IMR-90 (cell line): ENCODE results near the gene MAPKAP1. TPM values are rescaled to one million over a fixed set of nuclear protein-coding genes. Genes with fewer than 3 reads are reported as not detected.

Experiments
- ATAC-seq: fragments of 200-7000 bp; cut with Tn5 transposase; 2 replicates; pipeline ENCODE4 v1.9.1; 2020; ENCODE audit warnings: low read depth, mild to moderate bottlenecking, moderate library complexity
- BruUV-seq: library from RNA; stranded (reverse); fragments of 400-500 nt; replicated peaks from 2 replicates; lab custom pipeline; 2021; lab: Mats Ljungman, UMichigan
- CTCF ChIA-PET: fragments of 300-600 bp; formaldehyde crosslinking; extraction: SDS; loops from one replicate; lab custom pipeline; 2021; ENCODE audit warnings: antibody characterized with exemption; lab: Yijun Ruan, JAX
- POLR2A ChIA-PET: fragments of 300-600 bp; sonication (Branson Sonifier 250); formaldehyde crosslinking; loops from one replicate; lab custom pipeline; 2022; ENCODE audit warnings: antibody characterized with exemption; ENCODE audit not compliant: unreplicated experiment; lab: Charles Lee
- DNase-seq: peaks from one replicate; pipeline ENCODE4 v3.0.0; 2013
- H2AFZ ChIP-seq: replicated peaks from 2 replicates; pipeline ENCODE3; 2013; ENCODE audit warnings: low read length, mild to moderate bottlenecking; ENCODE audit not compliant: poor library complexity
- H2AK5ac ChIP-seq: 2 replicates; pipeline ENCODE4 v1.6.1; 2013; ENCODE audit warnings: low read depth, low read length, inconsistent platforms
- H2AK9ac ChIP-seq: replicated peaks from 2 replicates; pipeline ENCODE3; 2013; ENCODE audit warnings: mild to moderate bottlenecking, low read depth, low read length, moderate library complexity; ENCODE audit not compliant: poor library complexity
- H2BK120ac ChIP-seq: 2 replicates; pipeline ENCODE4 v1.6.1; 2013; ENCODE audit warnings: low read depth, low read length, inconsistent platforms
- H2BK15ac ChIP-seq: 3 replicates; pipeline ENCODE4 v1.6.1; 2013; ENCODE audit warnings: low read depth, low read length, inconsistent platforms
- H2BK20ac ChIP-seq: 2 replicates; pipeline ENCODE4 v1.6.1; 2013; ENCODE audit warnings: low read depth, mild to moderate bottlenecking, inconsistent platforms, low read length, moderate library complexity
- H2BK5ac ChIP-seq: 2 replicates; pipeline ENCODE4 v1.6.1; 2013; ENCODE audit warnings: mild to moderate bottlenecking, low read depth, low read length, inconsistent platforms; ENCODE audit not compliant: poor library complexity, severe bottlenecking
- H3K14ac ChIP-seq: replicated peaks from 2 replicates; pipeline ENCODE4 v1.6.1; 2013; ENCODE audit warnings: low read depth, low read length, inconsistent platforms
- H3K18ac ChIP-seq: 2 replicates; pipeline ENCODE4 v1.6.1; 2013; ENCODE audit warnings: low read depth, low read length, control low read depth
- H3K23ac ChIP-seq: 2 replicates; pipeline ENCODE4 v1.6.1; 2013; ENCODE audit warnings: low read depth, low read length, inconsistent platforms
- H3K27ac ChIP-seq: 2 replicates; pipeline ENCODE4 v1.5.1; 2013; ENCODE audit warnings: mild to moderate bottlenecking, control low read depth, low read length; ENCODE audit not compliant: insufficient read depth
- H3K27me3 ChIP-seq: 2 replicates; pipeline ENCODE4 v1.6.1; 2013; ENCODE audit warnings: low read length; ENCODE audit not compliant: control insufficient read depth, insufficient read depth
- H3K36me3 ChIP-seq: 2 replicates; pipeline ENCODE4 v1.6.1; 2013; ENCODE audit warnings: low read length, mixed read lengths; ENCODE audit not compliant: control insufficient read depth, insufficient read depth
- H3K4ac ChIP-seq: 2 replicates; pipeline ENCODE4 v1.6.1; 2013; ENCODE audit warnings: low read depth, low read length, inconsistent platforms
- H3K4me1 ChIP-seq: 2 replicates; pipeline ENCODE4 v1.6.1; 2013; ENCODE audit warnings: low read length, mixed read lengths; ENCODE audit not compliant: control insufficient read depth, insufficient read depth
- H3K4me2 ChIP-seq: 2 replicates; pipeline ENCODE4 v1.6.1; 2013; ENCODE audit warnings: low read depth, mild to moderate bottlenecking, control low read depth, low read length, moderate library complexity
- H3K4me3 ChIP-seq: 2 replicates; pipeline ENCODE4 v1.5.1; 2013; ENCODE audit warnings: low read depth, mild to moderate bottlenecking, control low read depth, low read length, moderate library complexity; ENCODE audit not compliant: insufficient read depth
- H3K56ac ChIP-seq: 2 replicates; pipeline ENCODE4 v1.6.1; 2013; ENCODE audit warnings: low read length, inconsistent platforms; ENCODE audit not compliant: insufficient read depth; ENCODE audit errors: extremely low read depth
- H3K79me1 ChIP-seq, 2 experiments: 2 replicates each; pipeline ENCODE4 v1.6.1; 2013; ENCODE audit warnings: low read length in 2 of 2, inconsistent platforms in 1 of 2, low read depth in 1 of 2
- H3K9ac ChIP-seq: 2 replicates; pipeline ENCODE4 v1.6.1; 2013; ENCODE audit warnings: low read depth, low read length, control low read depth
- H3K9me1 ChIP-seq: 2 replicates; pipeline ENCODE4 v1.6.1; 2013; ENCODE audit warnings: low read length, inconsistent platforms; ENCODE audit not compliant: insufficient read depth
- H3K9me3 ChIP-seq: 2 replicates; pipeline ENCODE4 v1.6.1; 2013; ENCODE audit warnings: low read length; ENCODE audit not compliant: control insufficient read depth, insufficient read depth
- H4K20me1 ChIP-seq: 2 replicates; pipeline ENCODE4 v1.6.1; 2013; ENCODE audit warnings: low read length, inconsistent platforms; ENCODE audit not compliant: insufficient read depth
- H4K5ac ChIP-seq: 2 replicates; pipeline ENCODE4 v1.6.1; 2013; ENCODE audit warnings: mild to moderate bottlenecking, low read depth, low read length, control low read depth
- H4K8ac ChIP-seq, 2 experiments: 2 replicates each; pipeline ENCODE4 v1.6.1; 2013; ENCODE audit warnings: low read depth in 2 of 2, low read length in 2 of 2, control low read depth in 1 of 2, inconsistent platforms in 1 of 2
- H4K91ac ChIP-seq: 2 replicates; pipeline ENCODE4 v1.6.1; 2013; ENCODE audit warnings: low read depth, low read length, inconsistent platforms; ENCODE audit not compliant: insufficient read depth
- BHLHE40 ChIP-seq: fragments of 150-350 bp; IDR thresholded peaks from 2 replicates; pipeline ENCODE4 v1.6.1; 2016; ENCODE audit warnings: mild to moderate bottlenecking, low read depth, low read length
- CEBPB ChIP-seq: IDR thresholded peaks from 2 replicates; pipeline ENCODE4 v1.6.1; 2012; ENCODE audit warnings: low read depth, low read length, improper control_type of control experiment
- CHD1 ChIP-seq: IDR thresholded peaks from 2 replicates; pipeline ENCODE4 v1.6.1; 2012; ENCODE audit warnings: low read depth, low read length, improper control_type of control experiment
- CTCF ChIP-seq: conservative IDR thresholded peaks from 2 replicates; pipeline ENCODE4 v1.5.1; 2012; ENCODE audit warnings: mild to moderate bottlenecking, low read depth, low read length, improper control_type of control experiment
- FOS ChIP-seq: fragments of 150-350 bp; IDR thresholded peaks from 2 replicates; pipeline ENCODE4 v1.6.1; 2016; ENCODE audit warnings: low read depth, low read length
- MAFK ChIP-seq: IDR thresholded peaks from 2 replicates; pipeline ENCODE4 v1.6.1; 2012; ENCODE audit warnings: low read depth, low read length, improper control_type of control experiment
- MAZ ChIP-seq: IDR thresholded peaks from 2 replicates; pipeline ENCODE4 v1.6.1; 2012; ENCODE audit warnings: low read depth, mild to moderate bottlenecking, low read length, improper control_type of control experiment, moderate library complexity, borderline replicate concordance
- MXI1 ChIP-seq: IDR thresholded peaks from 2 replicates; pipeline ENCODE4 v1.6.1; 2012; ENCODE audit warnings: low read depth, mild to moderate bottlenecking, low read length, moderate library complexity, borderline replicate concordance
- POLR2A ChIP-seq: IDR thresholded peaks from 2 replicates; pipeline ENCODE4 v1.6.1; 2012; ENCODE audit warnings: mild to moderate bottlenecking, low read depth, low read length
- RAD21 ChIP-seq: IDR thresholded peaks from 2 replicates; pipeline ENCODE4 v1.6.1; 2012; ENCODE audit warnings: low read length, improper control_type of control experiment
- RCOR1 ChIP-seq: IDR thresholded peaks from 2 replicates; pipeline ENCODE4 v1.6.1; 2012; ENCODE audit warnings: mild to moderate bottlenecking, low read length, improper control_type of control experiment; ENCODE audit not compliant: insufficient replicate concordance
- RFX5 ChIP-seq: IDR thresholded peaks from 2 replicates; pipeline ENCODE4 v1.8.0; 2012; ENCODE audit warnings: low read depth, mild to moderate bottlenecking, low read length, moderate library complexity
- SMC3 ChIP-seq: fragments of 150-350 bp; IDR thresholded peaks from 2 replicates; pipeline ENCODE4 v1.6.1; 2016; ENCODE audit warnings: low read depth, mild to moderate bottlenecking, antibody characterized with exemption, low read length, moderate library complexity
- USF2 ChIP-seq: fragments of 150-350 bp; IDR thresholded peaks from 2 replicates; pipeline ENCODE4 v1.6.1; 2017; ENCODE audit warnings: mild to moderate bottlenecking, antibody characterized with exemption, low read length, low read depth
- WGBS, 2 experiments: methylation state at CpG; one replicate each; pipeline versions ENCODE4 v1.1.5 to v1.1.7; 2013; ENCODE audit warnings: missing lambda C conversion rate in 2 of 2; ENCODE audit not compliant: insufficient read length in 1 of 2; ENCODE audit errors: extremely low coverage in 2 of 2; 5-methylcytosine and 5-hydroxymethylcytosine counted together
- dilution Hi-C: fragments of 300-500 bp; cut with HindIII; formaldehyde crosslinking; loops from one replicate; pipeline ENCODE4 v1.14.3; 2018; ENCODE audit warnings: low sequenced_read_pairs; ENCODE audit not compliant: unreplicated experiment
- in situ Hi-C: fragments of 300-500 bp; cut with MboI; formaldehyde crosslinking; loops from 3 replicates; pipeline ENCODE4 v1.14.3; 2019; ENCODE audit warnings: low sequenced_read_pairs, inconsistent platforms, mixed read lengths
- intact Hi-C: fragments of 100-400 bp; cut with micrococcal nuclease; formaldehyde crosslinking; loops from 2 replicates; pipeline ENCODE4 v1.10.0; 2022
- polyA plus RNA-seq, 3 experiments: library from polyadenylated mRNA; depleted of rRNA; stranded (reverse); fragments of >200 nt; gene quantifications; 2 replicates each; pipeline ENCODE4 v1.2.3, GENCODE V29; 2012; ENCODE audit warnings: low replicate concordance in 1 of 3
- total RNA-seq: library from RNA; depleted of rRNA; stranded (reverse); fragments of >200 nt; gene quantifications from 2 replicates; pipeline ENCODE4 v1.2.3, GENCODE V29; 2012
- TF ChIP-seq, protein P1 (sequence below): fragments of 150-350 bp; IDR thresholded peaks from 2 replicates; pipeline ENCODE4 v1.6.1; 2016; ENCODE audit warnings: low read depth, mild to moderate bottlenecking, low read length, moderate library complexity, borderline replicate concordance

The MAPKAP1 gene
- total and polyA plus RNA-seq, 2 of the 4 experiments (the other 2 are of a cell fraction), result 87.2 to 158 TPM

DNA sequence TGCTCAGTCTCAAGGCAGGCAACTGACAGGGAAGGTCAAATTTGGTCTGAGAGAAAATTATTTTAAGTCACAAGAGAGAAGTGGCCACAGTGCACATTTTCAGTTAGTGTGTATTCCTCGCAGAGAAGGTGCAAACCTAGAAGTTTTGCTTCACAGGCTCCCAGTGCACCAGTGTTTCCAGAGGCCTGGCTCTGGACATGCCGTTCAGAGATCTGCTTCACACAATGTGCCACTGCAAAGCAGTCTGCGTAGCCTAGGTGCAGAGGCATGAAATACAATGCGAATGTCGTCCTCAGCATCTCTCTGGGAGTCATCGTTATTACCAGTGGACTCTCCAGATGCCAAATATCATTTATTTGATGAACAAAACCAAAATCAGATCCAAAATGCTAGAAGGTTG, 147.8 kb downstream of the MAPKAP1 start:
- DNase-seq, result no peak
- dilution Hi-C loops (no loop called here), in situ Hi-C loops (loop anchor here (25.0 kb wide), 1 partner anchor 678 kb away; no protein-coding TSS in a partner anchor), intact Hi-C loops (loop anchor here (2.0 kb wide), 2 partner anchors 150 to 190 kb away; no protein-coding TSS in a partner anchor)
- H3K4ac ChIP-seq, result no peak overlapping the region
- H3K56ac ChIP-seq, result no peak overlapping the region
- no peak overlapping the region for H3K4me3 ChIP-seq
- H2AK5ac ChIP-seq, result no peak overlapping the region
- H3K9me1 ChIP-seq, result no peaks in the 10 kb centered on the region
- WGBS, 2 experiments, result 90% methylated on average over 5 of the region's 6 CpGs; no CpG with 5 or more reads in 1 of the 2 experiments
- H2BK15ac ChIP-seq, result no peak overlapping the region; the same call in 2 of the 3 replicates
- no peak overlapping the region for H3K23ac ChIP-seq
- H2BK120ac ChIP-seq, result no peak overlapping the region
- H2AK9ac ChIP-seq, result no peak overlapping the region
- no peak overlapping the region for H3K4me2 ChIP-seq
- no peak overlapping the region; the same call in 1 of the 2 replicates for H3K9ac ChIP-seq
- no peak overlapping the region for H2BK20ac ChIP-seq
- H3K27ac ChIP-seq, result 0 out of 2 replicates have a peak overlapping the region, but pooled peaks have one; percentile 11
- ChIA-PET POLR2A (no interaction called here), CTCF (interaction anchor here (0.6 to 1.2 kb wide), 14 partner anchors 8 to 961 kb away, joined by 3 to 6 read pairs (median 3); no protein-coding TSS in a partner anchor)
- no peak overlapping the region for H2AFZ ChIP-seq
- H3K36me3 ChIP-seq, result peaks cover 5% of the 10 kb centered on the region
- H3K27me3 ChIP-seq, result no peaks in the 10 kb centered on the region
- H4K8ac ChIP-seq, result no peak overlapping the region
- H4K20me1 ChIP-seq, result no peaks in the 10 kb centered on the region
- H2BK5ac ChIP-seq, result peak overlapping the region; percentile 38
- H3K4me1 ChIP-seq, result peaks cover 3% of the 10 kb centered on the region
- no TSS peak for BruUV-seq
- H4K91ac ChIP-seq, result no peak overlapping the region
- H3K14ac ChIP-seq, result 0 out of 2 replicates have a peak overlapping the region, but pooled peaks have one; percentile 8
- H3K79me1 ChIP-seq, result peaks cover 10 to 27% of the 10 kb centered on the region in 2 experiments; a peak in 3 of 4 replicates
- H3K9me3 ChIP-seq, result no peaks in the 10 kb centered on the region
- no peak overlapping the region for H4K5ac ChIP-seq
- TF ChIP-seq RFX5, result no peak
- TF ChIP-seq CEBPB, result no peak
- TF ChIP-seq, protein P1, sequence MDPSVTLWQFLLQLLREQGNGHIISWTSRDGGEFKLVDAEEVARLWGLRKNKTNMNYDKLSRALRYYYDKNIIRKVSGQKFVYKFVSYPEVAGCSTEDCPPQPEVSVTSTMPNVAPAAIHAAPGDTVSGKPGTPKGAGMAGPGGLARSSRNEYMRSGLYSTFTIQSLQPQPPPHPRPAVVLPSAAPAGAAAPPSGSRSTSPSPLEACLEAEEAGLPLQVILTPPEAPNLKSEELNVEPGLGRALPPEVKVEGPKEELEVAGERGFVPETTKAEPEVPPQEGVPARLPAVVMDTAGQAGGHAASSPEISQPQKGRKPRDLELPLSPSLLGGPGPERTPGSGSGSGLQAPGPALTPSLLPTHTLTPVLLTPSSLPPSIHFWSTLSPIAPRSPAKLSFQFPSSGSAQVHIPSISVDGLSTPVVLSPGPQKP, result no peak
- TF ChIP-seq USF2, result no peak
- no peak for TF ChIP-seq CHD1
- no peak for TF ChIP-seq FOS
- no peak for TF ChIP-seq BHLHE40
- no peak for TF ChIP-seq POLR2A
- no peak for TF ChIP-seq RCOR1
- no peak for TF ChIP-seq MAFK
- TF ChIP-seq CTCF, result no peak
- no peak for TF ChIP-seq MXI1
- TF ChIP-seq SMC3, result no peak
- no peak for TF ChIP-seq RAD21
- no peak for TF ChIP-seq MAZ
- H3K18ac ChIP-seq, result no peak overlapping the region
- ATAC-seq, result no peak
